Heart right ventricle (tissue), 16 donors: ENCODE results near the gene GRIN2A. TPM values are rescaled to one million over a fixed set of nuclear protein-coding genes. Genes with fewer than 3 reads are reported as not detected.

ENCODE experiments used
- ATAC-seq, 8 donors: fragments of 200-7000 bp; cut with Tn5 transposase; one replicate each; pipeline ENCODE4 v1.9.1; 2020; ENCODE audit warnings: mild to moderate bottlenecking in 8 of 8, moderate library complexity in 8 of 8, moderate number of reproducible peaks in 1 of 8
- DNase-seq, 2 donors: peaks; one replicate each; pipeline ENCODE4 v3.0.0-alpha.2; 2020
- H3K27ac ChIP-seq, 10 donors: fragments of 200-600 bp; sonication (generic) in 2 of 10; one replicate each; pipeline versions ENCODE4 v1.5.0 to v1.8.0; 2020 to 2022; ENCODE audit warnings: mild to moderate bottlenecking in 3 of 10
- H3K27me3 ChIP-seq, 7 donors: fragments of 200-600 bp; one replicate each; pipeline ENCODE4 v1.8.0; 2021 to 2022; ENCODE audit warnings: mild to moderate bottlenecking in 2 of 7
- H3K36me3 ChIP-seq, 9 donors: fragments of 200-600 bp; sonication (generic) in 1 of 9; one replicate each; pipeline versions ENCODE4 v1.5.0 to v1.8.0; 2020 to 2022; ENCODE audit warnings: mild to moderate bottlenecking in 2 of 9
- H3K4me1 ChIP-seq, 9 donors: fragments of 200-600 bp; sonication (generic) in 1 of 9; one replicate each; pipeline versions ENCODE4 v1.5.0 to v1.8.0; 2020 to 2022; ENCODE audit warnings: mild to moderate bottlenecking in 4 of 9
- H3K4me3 ChIP-seq, 10 donors: fragments of 200-600 bp; sonication (generic) in 2 of 10; one replicate each; pipeline versions ENCODE4 v1.5.0 to v1.8.0; 2020 to 2022; ENCODE audit warnings: mild to moderate bottlenecking in 7 of 10, moderate library complexity in 2 of 10
- H3K9me3 ChIP-seq, 11 donors: fragments of 200-600 bp in 10 of 11; sonication (generic) in 2 of 11; one replicate each; pipeline versions ENCODE4 v1.5.0 to v1.8.0; 2013 to 2022; ENCODE audit warnings: mild to moderate bottlenecking in 2 of 11, control low read depth in 1 of 11, moderate library complexity in 1 of 11
- WGBS, 2 donors: extraction: QIAGEN DNeasy Blood & Tissue Kit; methylation state at CpG; one replicate each; pipeline ENCODE4 v1.1.7; 2013; ENCODE audit warnings: inconsistent platforms in 1 of 2; 5-methylcytosine and 5-hydroxymethylcytosine counted together
- intact Hi-C, 10 donors: fragments of 100-400 bp; cut with DNase I; formaldehyde crosslinking; loops; one replicate each; pipeline versions ENCODE4 v1.11.1 to v1.14.2; 2022
- polyA plus RNA-seq, 2 donors: library from polyadenylated mRNA; stranded (reverse); fragments of 200-250 nt; gene quantifications; one replicate each; pipeline ENCODE4 v1.2.3, GENCODE V29; 2013
- total RNA-seq, 10 donors: library from RNA; stranded (reverse); fragmentation: NEBNext Ultra II Directional in 3 of 10; extraction: Animal tissue kit (Norgen Biotek cat#: 25700) in 3 of 10; gene quantifications; one replicate each; pipeline versions ENCODE4 v1.2.1 to v1.2.4, GENCODE V29; 2021 to 2023
- TF ChIP-seq, protein P1 (sequence below), 9 donors: fragments of 200-600 bp; sonication (generic) in 2 of 9; IDR thresholded peaks; one replicate each; pipeline versions ENCODE4 v1.5.0 to v1.8.0; 2021 to 2022; ENCODE audit warnings: antibody characterized with exemption in 9 of 9, mild to moderate bottlenecking in 5 of 9, moderate library complexity in 1 of 9
- donor health status: Arrhythmogenic right ventricular cardiomyopathy.
- donor health status: ischemic (EF 13 %, LVEDD 7.1; RV severe dilation, severe dysfunction).
- donor health status: healthy with polysubstance abuse.
- donor health status: DM: no; HTN: yes; CAD: no.
- donor health status: DM: no; HTN: no; CAD: no.
- donor health status: ischemic (EF 25% LVEDD 6.9; RV normal size, moderate dysfunction).
- donor health status: ischemic (EF 25% LVEDD 5.7; RV mildly dilated, moderate dysfunction).
- donor health status: healthy.
- donor health status: DM: yes; HTN: yes; CAD: no.
- donor health status: Ischemic cardiomyopathy.
- donor health status: ischemic (EF 35%, LVEDD 5.7; RV mildly dilated, moderate dysfunction).
- donor health status: nonischemic (EF 11% LVEDD 7.7; RV severe dilation, severe dysfunction).
- donor health status: DM: yes; HTN: yes; CAD: no.
- donor health status: PGD.
- donor health status: ischemic (EF 29% LVEDD 5.4; RV normal size, mild dysfunction).
- donor health status: nonischemic (EF 23%, LVEDD 6.1; RV moderate dilation, normal function).

GRIN2A gene
- total and polyA plus RNA-seq, 12 donors: 0.01 to 11.7 (median 4.7) TPM

DNA sequence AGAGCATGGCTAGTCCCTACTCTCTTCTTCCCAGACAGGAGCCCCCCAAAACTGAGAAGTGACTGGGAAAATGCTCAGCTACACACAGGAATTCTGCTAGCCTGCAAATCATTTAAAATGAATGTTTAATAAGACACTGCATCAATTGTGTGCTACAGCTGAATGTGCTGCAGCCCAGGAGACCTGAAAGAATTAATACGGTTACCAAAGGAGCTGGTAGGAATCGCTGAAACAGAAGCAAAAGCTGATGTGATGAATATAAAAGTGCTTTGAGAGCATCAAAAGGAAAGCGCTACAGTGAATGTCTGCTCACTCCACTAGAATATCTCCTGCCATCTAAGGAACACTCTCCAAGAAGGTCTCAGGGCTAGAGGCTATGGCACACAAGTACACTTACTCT lies 3.7 kb downstream of the GRIN2A start:
- peaks cover 0 to 4% (median 0%) of the 10 kb centered on the region in 11 donors for H3K9me3 ChIP-seq
- DNase-seq: no peak
- no peak for ATAC-seq
- WGBS, 2 donors: 87 to 92% methylated on average over 3 of the region's 3 CpGs
- peaks cover 11 to 77% (median 61%) of the 10 kb centered on the region in 7 donors for H3K27me3 ChIP-seq
- TF ChIP-seq, protein P1, sequence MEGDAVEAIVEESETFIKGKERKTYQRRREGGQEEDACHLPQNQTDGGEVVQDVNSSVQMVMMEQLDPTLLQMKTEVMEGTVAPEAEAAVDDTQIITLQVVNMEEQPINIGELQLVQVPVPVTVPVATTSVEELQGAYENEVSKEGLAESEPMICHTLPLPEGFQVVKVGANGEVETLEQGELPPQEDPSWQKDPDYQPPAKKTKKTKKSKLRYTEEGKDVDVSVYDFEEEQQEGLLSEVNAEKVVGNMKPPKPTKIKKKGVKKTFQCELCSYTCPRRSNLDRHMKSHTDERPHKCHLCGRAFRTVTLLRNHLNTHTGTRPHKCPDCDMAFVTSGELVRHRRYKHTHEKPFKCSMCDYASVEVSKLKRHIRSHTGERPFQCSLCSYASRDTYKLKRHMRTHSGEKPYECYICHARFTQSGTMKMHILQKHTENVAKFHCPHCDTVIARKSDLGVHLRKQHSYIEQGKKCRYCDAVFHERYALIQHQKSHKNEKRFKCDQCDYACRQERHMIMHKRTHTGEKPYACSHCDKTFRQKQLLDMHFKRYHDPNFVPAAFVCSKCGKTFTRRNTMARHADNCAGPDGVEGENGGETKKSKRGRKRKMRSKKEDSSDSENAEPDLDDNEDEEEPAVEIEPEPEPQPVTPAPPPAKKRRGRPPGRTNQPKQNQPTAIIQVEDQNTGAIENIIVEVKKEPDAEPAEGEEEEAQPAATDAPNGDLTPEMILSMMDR (IDR thresholded peaks at IDR 0.05): no peak
- peaks cover 3 to 30% (median 22%) of the 10 kb centered on the region in 9 donors for H3K4me1 ChIP-seq
- H3K36me3 ChIP-seq: no peaks in the 10 kb centered on the region
- intact Hi-C loops: loop anchor here in 2 of 10 donors (5.0 to 10.0 kb wide), 2 partner anchors 534 to 1041 kb away; no protein-coding TSS in a partner anchor
- H3K27ac ChIP-seq: no peak overlapping the region
- H3K4me3 ChIP-seq: no peak overlapping the region

DNA sequence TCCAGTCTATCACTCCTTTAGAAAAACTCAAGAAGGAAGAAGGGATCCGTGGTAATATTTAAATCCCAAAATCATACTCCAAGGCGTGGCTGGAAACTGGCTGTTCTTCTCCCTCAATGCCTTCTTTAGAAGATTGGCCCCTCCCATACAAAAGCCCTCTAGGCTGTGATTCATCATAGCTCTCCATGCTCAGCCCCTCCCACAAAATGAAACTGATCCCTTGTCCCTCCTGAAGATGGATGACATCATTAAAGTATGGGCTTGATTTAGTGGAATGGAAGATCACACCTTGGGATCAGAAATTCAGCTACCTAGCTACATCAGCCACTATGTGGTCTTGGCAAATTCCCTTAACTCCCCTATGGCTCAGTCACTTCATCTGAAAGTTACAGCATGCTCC lies 4.1 kb downstream of the GRIN2A start:
- intact Hi-C loops: loop anchor here in 2 of 10 donors (5.0 to 10.0 kb wide), 2 partner anchors 533 to 1041 kb away; no protein-coding TSS in a partner anchor
- no peak overlapping the region for H3K4me3 ChIP-seq
- H3K4me1 ChIP-seq: peaks cover 3 to 28% (median 20%) of the 10 kb centered on the region in 9 donors
- no peaks in the 10 kb centered on the region for H3K36me3 ChIP-seq
- no peak for DNase-seq
- ATAC-seq: no peak
- peaks cover 0 to 4% (median 0%) of the 10 kb centered on the region in 11 donors for H3K9me3 ChIP-seq
- H3K27me3 ChIP-seq: peaks cover 11 to 74% (median 58%) of the 10 kb centered on the region in 7 donors
- TF ChIP-seq, protein P1 (IDR thresholded peaks at IDR 0.05): no peak
- no peak overlapping the region for H3K27ac ChIP-seq
- WGBS, 2 donors: 78 to 81% methylated on average over 2 of the region's 2 CpGs

DNA sequence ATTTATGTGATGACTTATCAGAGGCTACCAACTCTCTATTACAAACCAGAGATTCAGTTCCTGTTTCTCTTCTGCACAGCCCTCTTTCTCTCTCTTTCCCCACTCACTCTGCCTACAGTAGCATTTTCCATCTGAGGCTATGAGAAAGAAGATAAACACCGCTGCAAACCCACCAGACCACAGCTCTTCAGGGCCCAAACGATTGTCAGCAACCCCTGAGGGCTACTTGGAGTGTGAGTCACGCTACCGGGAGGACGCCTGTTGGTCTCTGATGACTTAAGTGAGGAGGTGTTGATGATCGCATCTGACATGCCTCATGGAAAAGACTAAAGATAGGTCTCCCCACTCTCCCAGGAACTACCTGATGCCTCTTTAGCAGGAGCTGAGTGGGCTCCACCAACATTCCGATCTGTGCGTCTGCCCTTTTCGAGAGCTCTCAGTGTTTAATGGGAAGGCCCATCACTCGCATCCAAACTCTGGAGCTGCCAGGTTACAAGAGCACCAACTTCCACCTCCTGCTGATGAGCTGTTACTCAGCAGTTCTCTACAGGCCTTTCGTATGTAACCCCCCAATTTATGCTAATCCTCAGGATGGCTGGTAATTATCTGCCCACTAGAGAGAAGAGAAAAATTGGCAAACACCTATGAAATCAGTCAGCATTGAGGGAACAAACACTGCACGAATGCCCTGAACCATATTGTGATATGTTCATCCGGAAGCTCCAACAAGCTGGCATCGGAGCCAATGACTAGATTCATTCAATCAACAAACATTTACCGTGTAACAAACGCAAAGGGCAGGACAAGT lies 9.2 kb downstream of the GRIN2A start:
- TF ChIP-seq, protein P1 (IDR thresholded peaks at IDR 0.05): no peak
- Histone ChIP-seq H3K36me3 (no peaks in the 10 kb centered on the region), H3K4me3 (no peak overlapping the region), H3K9me3 (peaks cover 0 to 9% (median 0%) of the 10 kb centered on the region in 11 donors), H3K4me1 (no peaks in the 10 kb centered on the region), H3K27me3 (peaks cover 0 to 29% (median 8%) of the 10 kb centered on the region in 7 donors), H3K27ac (no peak overlapping the region)
- WGBS, 2 donors: 74 to 79% methylated on average over 16 of the region's 16 CpGs
- ATAC-seq (no peak), DNase-seq (no peak)
- intact Hi-C loops: loop anchor here in 1 of 10 donors (10.0 kb wide), 1 partner anchor 528 kb away; no protein-coding TSS in a partner anchor

DNA sequence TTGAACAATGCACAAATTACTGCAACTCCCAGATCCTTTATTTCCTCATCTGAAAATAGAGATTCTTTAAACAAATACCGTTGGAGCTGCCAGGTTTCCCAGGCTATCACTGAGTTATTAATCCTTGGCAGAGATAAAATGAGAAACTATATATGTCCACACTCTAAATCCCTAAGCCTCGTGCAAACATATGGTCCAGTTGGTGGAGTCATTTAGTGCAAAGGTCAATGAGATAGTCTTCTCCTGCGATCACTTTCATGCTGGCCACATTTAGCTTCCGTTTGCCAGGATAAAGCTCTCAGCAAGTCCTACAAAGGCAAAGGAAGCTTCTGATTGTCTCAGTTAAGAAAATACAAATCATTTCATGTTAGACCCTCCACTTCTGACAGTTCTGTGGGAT lies 11.0 kb downstream of the GRIN2A start:
- H3K27me3 ChIP-seq: peaks cover 0 to 14% (median 0%) of the 10 kb centered on the region in 7 donors
- H3K4me3 ChIP-seq: no peak overlapping the region
- TF ChIP-seq, protein P1 (IDR thresholded peaks at IDR 0.05): no peak
- peaks cover 0 to 9% (median 0%) of the 10 kb centered on the region in 11 donors for H3K9me3 ChIP-seq
- no peaks in the 10 kb centered on the region for H3K36me3 ChIP-seq
- 31 to 47% methylated on average over 4 of the region's 4 CpGs for WGBS, 2 donors
- intact Hi-C loops: loop anchor here in 1 of 10 donors (10.0 kb wide), 1 partner anchor 526 kb away; no protein-coding TSS in a partner anchor
- DNase-seq (no peak), ATAC-seq (no peak)
- H3K4me1 ChIP-seq: no peaks in the 10 kb centered on the region
- no peak overlapping the region for H3K27ac ChIP-seq
